ENCODE data around the gene SDK2.

DNA sequence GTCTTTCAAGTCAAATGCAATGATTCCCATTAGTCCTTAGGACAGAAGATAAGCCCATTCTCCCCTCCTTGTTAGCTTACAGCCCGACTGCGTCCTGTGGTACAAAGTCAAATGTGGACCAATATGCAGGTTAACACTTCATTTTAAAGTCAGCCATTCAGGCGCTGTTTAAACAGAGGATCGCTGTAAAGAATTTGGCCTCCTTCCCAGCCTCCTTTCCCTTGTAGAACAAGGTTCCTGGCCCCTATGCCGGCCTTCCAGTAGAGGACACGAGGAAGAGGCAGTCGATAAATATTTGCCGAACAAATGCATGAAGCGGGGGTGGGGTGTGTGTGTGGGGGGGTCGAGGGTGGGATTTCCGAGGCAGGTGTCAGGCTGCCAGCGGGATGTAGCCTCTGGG lies 4.3 kb downstream of the SDK2 start:
- TF ChIP-seq TAF1 (IDR thresholded peaks at IDR 0.05; ENCODE audit: borderline replicate concordance, insufficient read depth, low read length), result no peak
- no peak for TF ChIP-seq SIN3A (IDR thresholded peaks at IDR 0.05; ENCODE audit: borderline replicate concordance, insufficient read depth, low read length)
- TF ChIP-seq POLR2AphosphoS5 (IDR thresholded peaks at IDR 0.05; ENCODE audit: low read depth, low read length), result no peak
- TF ChIP-seq, protein P1, sequence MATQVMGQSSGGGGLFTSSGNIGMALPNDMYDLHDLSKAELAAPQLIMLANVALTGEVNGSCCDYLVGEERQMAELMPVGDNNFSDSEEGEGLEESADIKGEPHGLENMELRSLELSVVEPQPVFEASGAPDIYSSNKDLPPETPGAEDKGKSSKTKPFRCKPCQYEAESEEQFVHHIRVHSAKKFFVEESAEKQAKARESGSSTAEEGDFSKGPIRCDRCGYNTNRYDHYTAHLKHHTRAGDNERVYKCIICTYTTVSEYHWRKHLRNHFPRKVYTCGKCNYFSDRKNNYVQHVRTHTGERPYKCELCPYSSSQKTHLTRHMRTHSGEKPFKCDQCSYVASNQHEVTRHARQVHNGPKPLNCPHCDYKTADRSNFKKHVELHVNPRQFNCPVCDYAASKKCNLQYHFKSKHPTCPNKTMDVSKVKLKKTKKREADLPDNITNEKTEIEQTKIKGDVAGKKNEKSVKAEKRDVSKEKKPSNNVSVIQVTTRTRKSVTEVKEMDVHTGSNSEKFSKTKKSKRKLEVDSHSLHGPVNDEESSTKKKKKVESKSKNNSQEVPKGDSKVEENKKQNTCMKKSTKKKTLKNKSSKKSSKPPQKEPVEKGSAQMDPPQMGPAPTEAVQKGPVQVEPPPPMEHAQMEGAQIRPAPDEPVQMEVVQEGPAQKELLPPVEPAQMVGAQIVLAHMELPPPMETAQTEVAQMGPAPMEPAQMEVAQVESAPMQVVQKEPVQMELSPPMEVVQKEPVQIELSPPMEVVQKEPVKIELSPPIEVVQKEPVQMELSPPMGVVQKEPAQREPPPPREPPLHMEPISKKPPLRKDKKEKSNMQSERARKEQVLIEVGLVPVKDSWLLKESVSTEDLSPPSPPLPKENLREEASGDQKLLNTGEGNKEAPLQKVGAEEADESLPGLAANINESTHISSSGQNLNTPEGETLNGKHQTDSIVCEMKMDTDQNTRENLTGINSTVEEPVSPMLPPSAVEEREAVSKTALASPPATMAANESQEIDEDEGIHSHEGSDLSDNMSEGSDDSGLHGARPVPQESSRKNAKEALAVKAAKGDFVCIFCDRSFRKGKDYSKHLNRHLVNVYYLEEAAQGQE (IDR thresholded peaks at IDR 0.05; ENCODE audit: insufficient read depth in 1 of 2, low read depth in 2 of 2, low read length in 2 of 2), result no peak
